Measurements from ENCODE around the gene MRPS5. TPM values are rescaled to one million over a fixed set of nuclear protein-coding genes. Genes with fewer than 3 reads are reported as not detected.

Gene MRPS5
- total and polyA plus RNA-seq, 5 donors from 2014 or later: 31.2 to 46.4 (median 41.5) TPM

- peak overlapping the region; percentile 23 for H3K4me3 ChIP-seq (ENCODE audit: low read depth, low read length)
- H3K9me3 ChIP-seq (ENCODE audit: control insufficient read depth in 2 of 2, low read length in 2 of 2): no peaks in the 10 kb centered on the region
- Mint-ChIP-seq H3K36me3 (peaks cover 25% of the 10 kb centered on the region), H3K9me3 (peaks cover 0 to 5% (median 0%) of the 10 kb centered on the region in 7 donors), H3K4me1 (peaks cover 5 to 93% (median 34%) of the 10 kb centered on the region in 4 donors), H3K27me3 (no peaks in the 10 kb centered on the region), H3K27ac (peak overlapping the region; percentile 94 to 98 (median 94)), H3K4me3 (peak overlapping the region in 3 of 4 donors; percentile 36 to 74 (median 58))
- ATAC-seq (ENCODE audit: low read depth in 2 of 2): no peak
- H3K27me3 ChIP-seq (ENCODE audit: control insufficient read depth, insufficient read depth, low read length): no peaks in the 10 kb centered on the region
- DNase-seq: no peak
- H3K36me3 ChIP-seq (ENCODE audit: control insufficient read depth, insufficient read depth, low read length): peaks cover 7% of the 10 kb centered on the region
- peaks cover 46% of the 10 kb centered on the region for H3K4me1 ChIP-seq (ENCODE audit: control insufficient read depth, insufficient read depth, low read length, poor library complexity, severe bottlenecking)
- peak overlapping the region; percentile 42 for H3K27ac ChIP-seq (ENCODE audit: insufficient read depth, low read length, poor library complexity, severe bottlenecking)
These were observed 84.8 kb downstream of the MRPS5 start for GRCh38 chr2:95036596-95037383.

Other genes with a start within 250 kb of the MRPS5 start
- gene MAL, start 96.1 kb downstream of the MRPS5 start, total RNA-seq: 130 TPM
- gene MAL, start 96.1 kb downstream of the MRPS5 start, polyA plus RNA-seq: 100 to 1,000 TPM; 173 to 263 (median 213) TPM
- gene ZNF514, start 38.0 kb upstream of the MRPS5 start, total RNA-seq: 11.4 TPM
- gene ZNF514, start 38.0 kb upstream of the MRPS5 start, polyA plus RNA-seq: 10 to 100 TPM in 3 of 4 donors, 1 to 10 TPM in 1; 8.9 to 12.9 (median 11.7) TPM
- gene ZNF2, start 44.0 kb upstream of the MRPS5 start, total RNA-seq: 1.8 TPM
- gene ZNF2, start 44.0 kb upstream of the MRPS5 start, polyA plus RNA-seq: 1 to 10 TPM; 2.4 to 4.6 (median 3.6) TPM
- 2.0 TPM for gene ZNF892, start 85.7 kb upstream of the MRPS5 start, total RNA-seq
- 1 to 10 TPM in 1 of 4 donors, under 1 TPM in 3; 0.11 to 1.1 (median 0.61) TPM for gene ZNF892, start 85.7 kb upstream of the MRPS5 start, polyA plus RNA-seq
- gene PROM2, start 152.6 kb upstream of the MRPS5 start, total RNA-seq: 0.47 TPM
- not detected for gene PROM2, start 152.6 kb upstream of the MRPS5 start, polyA plus RNA-seq
- gene KCNIP3, start 175.5 kb upstream of the MRPS5 start, total RNA-seq: not detected
- not detected for gene KCNIP3, start 175.5 kb upstream of the MRPS5 start, polyA plus RNA-seq

All from CD4-positive, CD25-positive, alpha-beta regulatory T cell (primary cell).